Posterior vena cava (tissue), 2 donors: ENCODE results near the gene POFUT2. TPM values are rescaled to one million over a fixed set of nuclear protein-coding genes. Genes with fewer than 3 reads are reported as not detected.

Experiments
- DNase-seq: peaks from one replicate; pipeline ENCODE4 v3.0.0-alpha.2; 2020; ENCODE audit warnings: low spot score
- intact Hi-C, 2 donors: fragments of 100-400 bp; cut with DNase I; formaldehyde crosslinking; loops; one replicate each; pipeline versions ENCODE4 v1.14.1 to v1.14.2; 2022 to 2023
- total RNA-seq, 2 donors: library from RNA; stranded (reverse); fragmentation: NEBNext Ultra II Directional; extraction: Animal tissue kit (Norgen Biotek cat#: 25700); gene quantifications; one replicate each; pipeline ENCODE4 v1.2.1, GENCODE V29; 2021
- donor health status: DM: yes; HTN: yes; CAD: no.
- donor health status: DM: yes; HTN: yes; CAD: no.

POFUT2 gene
- total RNA-seq, 2 donors from 2014 or later, result 27.1 to 27.4 TPM

DNA sequence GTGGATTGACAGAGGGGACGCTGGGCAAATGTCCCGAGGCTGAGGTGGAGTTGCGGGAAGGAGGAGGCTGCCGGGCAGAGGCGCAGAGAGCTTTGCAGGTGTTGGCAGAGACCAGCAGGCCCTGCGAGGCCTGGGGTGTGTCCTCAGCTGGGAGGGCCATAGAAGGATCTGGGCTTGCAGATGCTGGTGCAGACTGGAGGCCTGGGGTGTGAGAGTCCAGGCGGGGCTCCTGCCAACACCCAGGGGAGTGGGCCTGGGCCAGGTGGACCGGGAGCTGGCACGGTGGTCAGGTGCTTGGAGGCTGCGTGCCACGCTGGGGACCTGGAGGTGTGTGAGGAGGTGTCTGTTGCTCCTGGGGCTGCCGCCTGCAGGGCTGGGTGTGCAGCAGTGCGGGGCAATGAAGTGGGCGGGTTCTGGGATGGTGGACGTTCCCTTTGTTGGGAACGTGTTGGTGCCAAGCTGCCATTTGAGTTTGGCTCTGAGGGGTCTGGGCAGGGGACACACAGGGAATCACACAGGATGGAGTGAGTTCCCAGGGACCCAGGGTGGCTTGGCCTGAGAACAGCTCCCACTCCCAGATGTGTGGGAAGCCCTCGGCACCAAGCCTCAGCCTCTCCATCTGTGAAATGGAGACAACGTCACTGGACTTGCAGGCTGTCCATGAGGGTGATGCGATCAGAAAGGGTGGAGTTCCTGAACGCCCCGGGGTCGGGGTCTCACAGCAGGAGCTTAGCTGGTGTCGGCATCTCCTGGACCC lies 39.9 kb upstream of the POFUT2 start:
- intact Hi-C loops, result no loop called here
- DNase-seq, result peak; percentile 78

DNA sequence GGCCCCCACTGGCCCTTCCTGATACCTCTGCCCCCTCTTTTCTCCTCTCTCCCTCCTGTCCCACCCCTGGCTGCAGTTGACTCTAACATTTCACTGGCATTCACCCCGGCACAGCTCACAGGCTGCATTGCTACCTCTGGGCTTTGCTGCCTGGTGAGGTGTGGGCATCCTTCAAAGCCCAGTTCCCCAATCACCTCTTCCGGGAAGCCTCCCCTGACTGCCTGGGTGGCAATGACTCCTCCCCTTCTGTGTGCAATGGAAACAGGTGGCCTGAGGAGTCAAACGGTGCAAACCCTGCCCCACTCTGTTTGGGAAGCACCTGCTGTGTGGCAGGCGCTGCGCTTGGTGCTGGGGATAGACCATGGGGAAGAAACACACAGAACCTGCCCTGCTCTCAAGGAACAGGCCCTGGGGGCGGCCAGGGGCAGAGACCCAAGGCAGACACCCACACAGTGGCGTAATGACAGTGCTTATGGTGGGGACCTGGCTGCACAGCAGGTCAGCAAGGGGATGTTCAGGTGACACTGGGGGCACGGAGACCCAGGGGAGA lies 39.3 kb upstream of the POFUT2 start:
- no peak for DNase-seq
- intact Hi-C loops, result no loop called here

DNA sequence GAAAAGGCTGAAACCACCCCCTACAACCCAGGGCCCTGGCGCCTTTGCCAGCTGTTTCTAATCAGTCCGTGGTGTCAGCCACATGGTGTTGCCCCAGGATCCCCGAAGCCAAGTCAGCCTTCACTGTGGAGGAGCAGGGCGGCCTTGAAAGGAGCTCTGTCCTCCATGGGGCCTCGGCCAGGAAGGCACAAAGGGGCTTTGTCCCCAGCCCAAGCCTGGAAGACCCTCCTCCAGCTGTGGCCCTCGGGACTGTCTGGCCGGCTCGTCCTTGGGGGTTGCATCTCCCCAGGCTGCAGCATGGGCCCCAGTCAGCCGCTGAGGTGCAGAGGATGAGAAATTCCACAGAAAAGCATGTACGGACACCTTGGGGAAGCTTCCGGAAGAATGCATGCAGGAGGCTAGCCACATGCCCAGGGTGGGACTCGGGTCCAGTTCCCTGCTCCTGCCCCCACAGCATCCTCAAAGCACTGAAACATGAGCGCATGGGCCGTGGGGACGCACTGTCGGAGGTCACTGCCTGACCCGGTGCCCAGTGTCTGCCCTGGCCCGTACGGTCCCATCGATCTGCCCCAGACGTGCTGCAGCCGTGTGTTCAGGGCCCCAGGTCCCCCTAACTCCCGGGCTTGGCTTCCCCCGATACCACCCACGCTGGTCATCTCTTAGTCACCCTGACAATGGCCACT lies 38.6 kb upstream of the POFUT2 start:
- peak; percentile 80 for DNase-seq
- intact Hi-C loops, result no loop called here

- intact Hi-C loops, result no loop called here
Observed at GRCh38 chr21:45325206-45326168, 37.8 kb upstream of the POFUT2 start.

GRCh38 chr21:45324489-45325205 lies 37.0 kb upstream of the POFUT2 start:
- DNase-seq, result peak; percentile 74
- intact Hi-C loops, result no loop called here

More at GRCh38 chr21:45325206-45326168, 37.8 kb upstream of the POFUT2 start:
- DNase-seq, result peak; percentile 70

GRCh38 chr21:45323487-45324311 lies 36.0 kb upstream of the POFUT2 start:
- intact Hi-C loops, result no loop called here
- peak; percentile 80 for DNase-seq

- intact Hi-C loops, result no loop called here
- peak; percentile 82 for DNase-seq
Observed at GRCh38 chr21:45322960-45323461, 35.3 kb upstream of the POFUT2 start.

DNA sequence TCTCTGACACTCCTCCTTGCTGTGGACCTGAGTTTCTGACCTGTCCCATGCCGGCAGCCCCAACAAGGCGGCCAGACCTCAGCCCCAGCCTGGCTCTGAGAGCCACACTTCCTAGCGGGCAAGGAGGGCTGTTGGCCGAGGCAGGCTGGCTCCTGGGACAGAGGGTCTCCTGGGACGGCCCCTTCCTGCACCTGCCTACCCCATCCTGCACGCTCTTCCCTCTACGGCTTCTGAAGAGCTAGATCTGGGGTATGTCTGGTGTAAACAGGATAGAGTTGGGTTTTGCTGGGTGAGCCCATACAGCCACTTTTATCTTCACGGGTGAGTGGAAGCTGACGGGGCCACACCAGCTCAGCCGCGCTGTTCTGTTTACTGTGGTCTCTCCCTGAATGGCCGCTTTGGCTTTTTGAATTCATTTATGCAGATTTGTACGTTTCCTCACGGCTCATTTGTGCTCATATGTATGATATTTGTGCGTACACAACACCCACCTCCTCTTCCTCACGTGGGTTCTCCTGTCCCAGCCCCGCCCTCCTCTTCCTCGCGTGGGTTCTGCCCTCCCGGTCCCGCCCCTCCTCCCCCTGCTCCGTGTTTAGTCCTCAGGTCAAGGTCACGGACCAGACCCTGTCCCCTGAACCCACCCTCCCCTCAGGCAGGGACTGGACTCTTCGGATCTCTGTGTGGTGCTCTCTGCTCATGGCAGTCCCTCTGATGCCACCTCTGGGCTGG lies 34.7 kb upstream of the POFUT2 start:
- intact Hi-C loops, result no loop called here
- DNase-seq, result peak; percentile 79

GRCh38 chr21:45320261-45321025 lies 32.7 kb upstream of the POFUT2 start:
- DNase-seq, result peak; percentile 80
- intact Hi-C loops, result no loop called here

DNA sequence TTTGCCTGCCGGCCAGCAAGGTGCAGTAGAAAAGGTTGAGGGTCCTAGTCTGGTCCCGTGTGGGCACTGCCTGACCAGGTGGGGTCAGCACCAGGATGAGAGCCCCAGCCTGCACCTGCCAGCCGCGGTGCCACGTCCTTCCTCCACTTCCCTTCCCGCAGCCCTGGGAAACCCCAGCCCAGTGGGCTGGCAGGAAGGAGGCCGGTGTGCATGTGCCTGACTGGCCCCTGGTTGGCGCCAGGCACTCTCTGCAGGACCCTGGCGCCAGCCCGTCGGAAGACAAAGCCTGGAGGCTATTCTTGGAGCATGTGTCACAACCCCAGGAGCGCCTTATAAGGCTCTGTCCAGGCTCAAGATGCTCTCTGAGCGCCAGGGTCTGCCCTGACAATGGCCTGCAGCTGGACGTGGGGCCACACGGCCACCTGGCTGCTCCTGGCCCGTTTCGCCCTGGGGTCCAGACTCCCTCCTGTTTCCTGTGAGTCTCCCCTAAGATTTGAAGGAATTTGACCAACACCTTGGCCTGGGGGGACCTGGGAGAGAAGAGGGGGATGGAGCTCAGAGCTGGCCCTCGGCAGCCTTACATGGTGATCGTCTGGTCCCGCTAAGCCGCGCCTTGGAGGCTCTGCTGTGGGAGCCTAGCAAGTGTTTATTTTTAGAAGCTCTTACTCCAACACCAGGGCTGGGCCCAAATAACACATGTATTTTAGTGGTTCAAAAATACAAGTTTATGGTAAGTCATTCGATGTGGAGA lies 31.9 kb upstream of the POFUT2 start:
- intact Hi-C loops, result no loop called here
- DNase-seq, result peak; percentile 83

DNA sequence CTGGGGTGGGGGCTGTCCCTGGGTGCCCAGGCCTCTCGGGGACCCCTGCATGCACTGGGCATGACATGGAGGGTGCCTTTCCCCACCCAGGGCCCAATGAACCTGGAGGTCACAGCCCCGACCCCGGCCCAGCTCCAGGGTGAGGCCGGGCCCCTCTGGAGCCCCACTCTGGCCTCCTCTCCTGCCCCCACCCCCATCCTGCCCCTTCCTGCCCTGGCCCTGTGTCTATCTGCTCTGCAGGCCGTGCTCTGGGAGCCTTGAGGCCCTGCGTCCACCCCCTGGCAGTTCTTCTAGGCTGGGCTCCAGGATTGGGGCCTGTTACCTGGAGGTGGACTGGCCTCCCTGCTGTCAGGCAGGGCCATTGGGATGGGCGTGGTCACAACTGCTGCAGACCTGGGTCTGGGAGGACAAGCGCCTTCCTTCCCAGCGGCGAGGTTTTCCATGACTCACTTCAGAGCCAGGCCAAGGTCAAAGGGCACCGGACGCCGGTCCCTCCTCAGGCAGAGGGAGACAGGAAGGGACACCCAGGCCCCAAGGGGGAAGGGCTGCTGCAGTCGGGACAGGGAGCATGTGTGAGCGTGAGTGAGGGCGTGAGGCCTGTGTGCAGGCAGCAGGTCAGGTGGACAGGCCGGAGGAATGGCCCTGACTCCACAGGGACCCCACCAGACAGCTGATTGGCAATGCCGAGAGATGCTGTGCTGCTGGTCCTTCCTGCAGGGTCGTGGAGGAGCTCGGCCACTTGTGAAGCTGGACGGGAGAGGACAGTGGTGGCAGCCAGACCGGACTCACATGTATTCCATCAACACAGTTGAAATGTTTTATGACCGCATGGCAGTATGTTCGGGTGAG lies 31.1 kb upstream of the POFUT2 start:
- intact Hi-C loops, result no loop called here
- DNase-seq, result peak; percentile 90

DNA sequence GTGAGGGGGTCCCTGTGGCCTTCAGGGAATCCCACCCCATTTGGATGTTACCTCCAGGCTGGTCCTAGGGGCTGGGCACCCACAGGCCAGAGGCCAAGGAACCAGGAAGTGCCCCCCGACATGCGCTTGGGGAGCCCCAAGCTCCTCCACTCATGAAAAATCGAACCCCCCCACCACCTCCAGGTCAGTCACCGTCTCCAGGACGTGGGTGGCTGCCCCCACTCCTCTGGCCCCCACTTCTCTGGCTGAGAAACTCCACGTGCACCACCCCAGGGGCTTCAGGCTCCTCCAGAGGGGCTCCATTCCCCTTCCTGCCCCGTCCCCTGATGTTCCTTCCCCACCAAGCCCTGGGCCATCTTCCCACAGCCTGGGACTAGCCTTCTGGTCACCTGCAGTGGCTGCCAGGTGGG lies 30.5 kb upstream of the POFUT2 start:
- intact Hi-C loops, result no loop called here
- DNase-seq, result peak; percentile 70

- intact Hi-C loops, result no loop called here
- peak; percentile 82 for DNase-seq
Observed at GRCh38 chr21:45317398-45318145, 29.9 kb upstream of the POFUT2 start.

GRCh38 chr21:45316871-45317397 lies 29.2 kb upstream of the POFUT2 start:
- DNase-seq, result peak; percentile 47
- intact Hi-C loops, result loop anchor here in 1 of 2 donors (1.0 kb wide), 1 partner anchor 37 kb away; no protein-coding TSS in a partner anchor
